ENCODE measurements around the gene SHROOM2.

- TF ChIP-seq BHLHE40 (IDR thresholded peaks at IDR 0.05; ENCODE audit: borderline replicate concordance) (no peak), HDGF (IDR thresholded peaks at IDR 0.05; ENCODE audit: borderline replicate concordance) (no peak)
Observed at GRCh38 chrX:9788911-9789310, 2.7 kb downstream of the SHROOM2 start.
